ENCODE data around the gene ARHGAP22.

DNA sequence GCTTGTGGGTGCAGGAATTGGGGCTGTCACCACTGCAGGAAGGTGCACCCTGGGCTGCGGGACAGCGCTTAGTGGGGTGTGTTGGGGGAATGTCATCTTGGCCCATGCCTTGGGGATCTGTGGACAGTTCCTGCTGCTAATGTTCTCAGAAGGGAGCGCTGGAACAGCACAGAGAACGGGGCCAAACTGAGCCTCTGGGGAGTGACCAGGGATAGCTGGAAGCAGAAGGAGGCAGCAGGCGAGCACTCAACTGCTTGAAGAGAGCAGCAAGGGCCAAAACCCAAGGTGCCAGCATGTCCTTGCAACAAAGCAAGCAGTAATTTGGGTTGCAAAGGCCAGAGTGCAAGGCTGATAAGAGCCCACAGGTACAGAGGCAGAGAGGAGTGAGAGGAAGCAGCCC lies 48.5 kb upstream of the ARHGAP22 start:
- TF ChIP-seq, protein P1, sequence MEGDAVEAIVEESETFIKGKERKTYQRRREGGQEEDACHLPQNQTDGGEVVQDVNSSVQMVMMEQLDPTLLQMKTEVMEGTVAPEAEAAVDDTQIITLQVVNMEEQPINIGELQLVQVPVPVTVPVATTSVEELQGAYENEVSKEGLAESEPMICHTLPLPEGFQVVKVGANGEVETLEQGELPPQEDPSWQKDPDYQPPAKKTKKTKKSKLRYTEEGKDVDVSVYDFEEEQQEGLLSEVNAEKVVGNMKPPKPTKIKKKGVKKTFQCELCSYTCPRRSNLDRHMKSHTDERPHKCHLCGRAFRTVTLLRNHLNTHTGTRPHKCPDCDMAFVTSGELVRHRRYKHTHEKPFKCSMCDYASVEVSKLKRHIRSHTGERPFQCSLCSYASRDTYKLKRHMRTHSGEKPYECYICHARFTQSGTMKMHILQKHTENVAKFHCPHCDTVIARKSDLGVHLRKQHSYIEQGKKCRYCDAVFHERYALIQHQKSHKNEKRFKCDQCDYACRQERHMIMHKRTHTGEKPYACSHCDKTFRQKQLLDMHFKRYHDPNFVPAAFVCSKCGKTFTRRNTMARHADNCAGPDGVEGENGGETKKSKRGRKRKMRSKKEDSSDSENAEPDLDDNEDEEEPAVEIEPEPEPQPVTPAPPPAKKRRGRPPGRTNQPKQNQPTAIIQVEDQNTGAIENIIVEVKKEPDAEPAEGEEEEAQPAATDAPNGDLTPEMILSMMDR (IDR thresholded peaks at IDR 0.05; ENCODE audit: insufficient read depth, low read depth, low read length) = no peak
- no peak for TF ChIP-seq EZH2 (IDR thresholded peaks at IDR 0.05; ENCODE audit: insufficient read depth, low read length)

Measured in astrocyte (in vitro differentiated cells and primary cell).